GM21528 (cell line): ENCODE measurements around the gene ST7.

ENCODE experiments used
- ATAC-seq: cut with Tn5 transposase; IDR thresholded peaks from one replicate; pipeline ENCODE4 v1.9.1; 2021; ENCODE audit warnings: mild to moderate bottlenecking, moderate library complexity; ENCODE audit not compliant: unreplicated experiment, low FRiP score

The ST7 gene

GRCh38 chr7:117008118-117008885 lies 55.0 kb downstream of the ST7 start:
- ATAC-seq = no peak

- no peak for ATAC-seq
Measured at GRCh38 chr7:117008886-117009531, 55.7 kb downstream of the ST7 start.

- ATAC-seq = no peak
Measured at GRCh38 chr7:117009705-117010361, 56.5 kb downstream of the ST7 start.

- ATAC-seq = peak; percentile 44
Measured at GRCh38 chr7:117010375-117011133, 57.3 kb downstream of the ST7 start.

GRCh38 chr7:117011419-117012260 lies 58.3 kb downstream of the ST7 start:
- ATAC-seq = peak; percentile 86

GRCh38 chr7:117012284-117012683 lies 59.0 kb downstream of the ST7 start:
- peak; percentile 12 for ATAC-seq

- no peak for ATAC-seq
Measured at GRCh38 chr7:117012696-117013095, 59.4 kb downstream of the ST7 start.

GRCh38 chr7:117014099-117014656 lies 60.9 kb downstream of the ST7 start:
- ATAC-seq = no peak

GRCh38 chr7:117014673-117015133 lies 61.4 kb downstream of the ST7 start:
- no peak for ATAC-seq

GRCh38 chr7:117015258-117016184 lies 62.2 kb downstream of the ST7 start:
- ATAC-seq = no peak

- no peak for ATAC-seq
Measured at GRCh38 chr7:117017017-117017451, 63.7 kb downstream of the ST7 start.

- ATAC-seq = no peak
Measured at GRCh38 chr7:117017702-117018266, 64.5 kb downstream of the ST7 start.

GRCh38 chr7:117018713-117019112 lies 65.4 kb downstream of the ST7 start:
- ATAC-seq = no peak

GRCh38 chr7:117019287-117019686 lies 66.0 kb downstream of the ST7 start:
- ATAC-seq = no peak

GRCh38 chr7:117019786-117020590 lies 66.7 kb downstream of the ST7 start:
- no peak for ATAC-seq

GRCh38 chr7:117020591-117020973 lies 67.3 kb downstream of the ST7 start:
- no peak for ATAC-seq

- no peak for ATAC-seq
Measured at GRCh38 chr7:117021366-117021765, 68.1 kb downstream of the ST7 start.
